CD14-positive monocyte (primary cell): Measurements from ENCODE around the gene PRAF2. TPM values are rescaled to one million over a fixed set of nuclear protein-coding genes. Genes with fewer than 3 reads are reported as not detected.
A peak's percentile ranks its signal among the peaks of the same experiment; 100 is the strongest.

Experiments used
- DNase-seq, 3 donors: peaks; one replicate each; pipeline ENCODE4 v3.0.0-alpha.2; 2011 to 2022
- H2AFZ ChIP-seq: 2 replicates; pipeline ENCODE4 v1.6.0; 2012; ENCODE audit warnings: mild to moderate bottlenecking, low read depth, low read length, inconsistent platforms; ENCODE audit not compliant: insufficient read depth, poor library complexity, severe bottlenecking
- H3K27ac ChIP-seq, 2 donors: 1 replicate in 1 of 2; 2 replicates in 1 of 2; pipeline ENCODE4 v1.5.1; 2012 to 2013; ENCODE audit warnings: low read length in 2 of 2, control low read depth in 1 of 2, inconsistent platforms in 1 of 2, low read depth in 1 of 2, mild to moderate bottlenecking in 1 of 2
- H3K27me3 ChIP-seq, 2 donors: one replicate each; pipeline versions ENCODE4 v1.6.0 to v1.6.1; 2011 to 2013; ENCODE audit warnings: low read length in 2 of 2; ENCODE audit not compliant: control insufficient read depth in 2 of 2, insufficient read depth in 2 of 2
- H3K36me3 ChIP-seq, 2 donors: replicated peaks in 1 of 2; 1 replicate in 1 of 2; 2 replicates in 1 of 2; pipeline versions ENCODE4 v1.5.1 to v1.6.1; 2012 to 2013; ENCODE audit warnings: low read length in 2 of 2, control low read depth in 1 of 2, inconsistent platforms in 1 of 2, mild to moderate bottlenecking in 1 of 2; ENCODE audit not compliant: insufficient read depth in 2 of 2, control insufficient read depth in 1 of 2
- H3K4me1 ChIP-seq, 2 donors: 1 replicate in 1 of 2; 2 replicates in 1 of 2; pipeline versions ENCODE4 v1.5.1 to v1.6.1; 2012 to 2013; ENCODE audit warnings: low read length in 2 of 2, control low read depth in 1 of 2, inconsistent platforms in 1 of 2, mild to moderate bottlenecking in 1 of 2, moderate library complexity in 1 of 2; ENCODE audit not compliant: insufficient read depth in 2 of 2, control insufficient read depth in 1 of 2
- H3K4me2 ChIP-seq: replicated peaks from 2 replicates; pipeline ENCODE3; 2012; ENCODE audit warnings: low read length, moderate library complexity, mild to moderate bottlenecking; ENCODE audit not compliant: poor library complexity, severe bottlenecking; ENCODE audit errors: extremely low read depth
- H3K4me3 ChIP-seq, 3 experiments: fragments of 200-600 bp in 1 of 3; sonication (generic) in 1 of 3; replicated peaks in 1 of 3; 1 replicate in 2 of 3; 2 replicates in 1 of 3; pipeline ENCODE4 v1.5.1; 2011 to 2013; ENCODE audit warnings: low read length in 3 of 3, mild to moderate bottlenecking in 3 of 3, control low read depth in 2 of 3, low read depth in 2 of 3, inconsistent platforms in 1 of 3, moderate library complexity in 1 of 3
- H3K79me2 ChIP-seq: 2 replicates; pipeline ENCODE4 v1.6.0; 2012; ENCODE audit warnings: mild to moderate bottlenecking, control low read depth, inconsistent platforms, low read length, moderate library complexity; ENCODE audit not compliant: insufficient read depth
- H3K9ac ChIP-seq: 2 replicates; pipeline ENCODE4 v1.6.0; 2017; ENCODE audit warnings: low read length, mild to moderate bottlenecking; ENCODE audit not compliant: insufficient read depth, poor library complexity, severe bottlenecking
- H3K9me3 ChIP-seq, 2 donors: replicated peaks in 1 of 2; 1 replicate in 1 of 2; 2 replicates in 1 of 2; pipeline versions ENCODE4 v1.5.1 to v1.6.1; 2012 to 2013; ENCODE audit warnings: low read length in 2 of 2, control low read depth in 1 of 2; ENCODE audit not compliant: control insufficient read depth in 1 of 2, insufficient read depth in 1 of 2
- H4K20me1 ChIP-seq: 2 replicates; pipeline ENCODE4 v1.6.0; 2012; ENCODE audit warnings: mild to moderate bottlenecking, low read length, control low read depth, moderate library complexity; ENCODE audit not compliant: insufficient read depth
- H3K27ac Mint-ChIP-seq, 7 donors: one replicate each; pipeline ENCODE4 v1.8.0; 2020; ENCODE audit warnings: mild to moderate bottlenecking in 7 of 7, mixed read lengths in 7 of 7, moderate library complexity in 6 of 7, inconsistent platforms in 2 of 7
- H3K27me3 Mint-ChIP-seq, 3 donors: one replicate each; pipeline ENCODE4 v1.8.0; 2021 to 2022; ENCODE audit warnings: low read depth in 3 of 3, mild to moderate bottlenecking in 3 of 3, mixed read lengths in 3 of 3, moderate library complexity in 3 of 3, inconsistent platforms in 1 of 3
- H3K36me3 Mint-ChIP-seq, 2 donors: one replicate each; pipeline ENCODE4 v1.8.0; 2020; ENCODE audit warnings: mixed read lengths in 2 of 2, inconsistent platforms in 1 of 2, mild to moderate bottlenecking in 1 of 2
- H3K4me1 Mint-ChIP-seq: one replicate; pipeline ENCODE4 v1.8.0; 2020; ENCODE audit warnings: mild to moderate bottlenecking, mixed read lengths
- H3K4me3 Mint-ChIP-seq, 2 donors: one replicate each; pipeline ENCODE4 v1.8.0; 2020; ENCODE audit warnings: mild to moderate bottlenecking in 2 of 2, mixed read lengths in 2 of 2, moderate library complexity in 1 of 2
- H3K9me3 Mint-ChIP-seq, 7 donors: one replicate each; pipeline ENCODE4 v1.8.0; 2020 to 2022; ENCODE audit warnings: mixed read lengths in 7 of 7, mild to moderate bottlenecking in 6 of 7, moderate library complexity in 6 of 7, inconsistent platforms in 2 of 7
- WGBS: methylation state at CpG from one replicate; pipeline ENCODE4 v1.1.5; 2013; ENCODE audit warnings: missing lambda C conversion rate; ENCODE audit not compliant: insufficient coverage; 5-methylcytosine and 5-hydroxymethylcytosine counted together
- intact Hi-C, 2 donors: fragments of 100-400 bp; cut with micrococcal nuclease; formaldehyde crosslinking; loops; one replicate each; pipeline versions ENCODE4 v1.15.0 to v1.15.1; 2023
- polyA plus RNA-seq, 3 donors: library from polyadenylated mRNA; depleted of rRNA in 1 of 3; unstranded in 2 of 3; stranded (reverse) in 1 of 3; fragments of 300-500 nt in 2 of 3; fragments of >200 nt in 1 of 3; fragmentation: Illumina TruSeq in 2 of 3; gene quantifications; 1 replicate in 2 of 3; 2 replicates in 1 of 3; pipeline ENCODE4 v1.2.3, GENCODE V29; 2012 to 2021
- small RNA-seq: library from RNA; depleted of rRNA; stranded (forward); fragments of <200 nt; gene quantifications from one replicate; pipeline ENCODE3, GENCODE V24; 2012; ENCODE audit warnings: low read depth; ENCODE audit not compliant: insufficient read length
- TF ChIP-seq, protein P1 (sequence below): fragments of 200-600 bp; IDR thresholded peaks from one replicate; pipeline ENCODE4 v1.8.0; 2022; ENCODE audit warnings: antibody characterized with exemption, mild to moderate bottlenecking

PRAF2 gene
- polyA plus RNA-seq, 3 donors, result 4.1 to 7.9 (median 5.5) TPM

DNA sequence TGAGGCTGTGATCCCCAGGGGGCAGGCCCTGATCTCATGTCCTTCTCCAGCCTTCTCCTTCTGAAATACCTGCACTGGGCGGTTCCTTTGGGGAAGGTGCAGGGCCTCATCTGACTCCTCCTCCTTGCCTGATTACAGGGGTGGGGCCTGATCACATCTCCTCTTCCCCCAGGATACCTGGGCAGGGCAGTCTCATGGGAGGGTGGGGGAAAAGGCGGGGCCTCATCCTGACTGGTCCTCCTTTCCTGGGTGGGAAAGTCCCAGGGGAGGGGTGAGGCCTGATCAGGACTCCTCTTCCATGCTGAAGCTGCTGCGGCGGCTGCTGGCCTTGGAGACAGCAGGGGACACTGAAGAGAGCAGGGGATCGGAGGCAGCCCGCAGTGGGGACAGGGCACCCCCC, 43.9 kb downstream of the PRAF2 start:
- H3K36me3 ChIP-seq, result peaks cover 44 to 57% of the 10 kb centered on the region in 2 donors
- H3K79me2 ChIP-seq, result no peaks in the 10 kb centered on the region
- H2AFZ ChIP-seq, result no peak overlapping the region
- Mint-ChIP-seq H3K9me3 (peaks cover 0 to 4% (median 0%) of the 10 kb centered on the region in 7 donors), H3K4me3 (no peak overlapping the region), H3K27ac (peak overlapping the region in 1 of 7 donors; percentile 36), H3K36me3 (peaks cover 47 to 76% of the 10 kb centered on the region in 2 donors), H3K4me1 (peaks cover 22% of the 10 kb centered on the region), H3K27me3 (peaks cover 0 to 6% (median 0%) of the 10 kb centered on the region in 3 donors)
- no CpG with 5 or more reads among the region's 6 CpGs for WGBS
- H3K27me3 ChIP-seq, result no peaks in the 10 kb centered on the region
- DNase-seq, result no peak
- H3K9ac ChIP-seq, result no peak overlapping the region
- peaks cover 17 to 22% of the 10 kb centered on the region in 2 donors for H3K4me1 ChIP-seq
- no peaks in the 10 kb centered on the region for H3K9me3 ChIP-seq
- H3K27ac ChIP-seq, result peak overlapping the region in 1 of 2 donors; percentile 3
- no peak overlapping the region for H3K4me2 ChIP-seq
- TF ChIP-seq, protein P1, sequence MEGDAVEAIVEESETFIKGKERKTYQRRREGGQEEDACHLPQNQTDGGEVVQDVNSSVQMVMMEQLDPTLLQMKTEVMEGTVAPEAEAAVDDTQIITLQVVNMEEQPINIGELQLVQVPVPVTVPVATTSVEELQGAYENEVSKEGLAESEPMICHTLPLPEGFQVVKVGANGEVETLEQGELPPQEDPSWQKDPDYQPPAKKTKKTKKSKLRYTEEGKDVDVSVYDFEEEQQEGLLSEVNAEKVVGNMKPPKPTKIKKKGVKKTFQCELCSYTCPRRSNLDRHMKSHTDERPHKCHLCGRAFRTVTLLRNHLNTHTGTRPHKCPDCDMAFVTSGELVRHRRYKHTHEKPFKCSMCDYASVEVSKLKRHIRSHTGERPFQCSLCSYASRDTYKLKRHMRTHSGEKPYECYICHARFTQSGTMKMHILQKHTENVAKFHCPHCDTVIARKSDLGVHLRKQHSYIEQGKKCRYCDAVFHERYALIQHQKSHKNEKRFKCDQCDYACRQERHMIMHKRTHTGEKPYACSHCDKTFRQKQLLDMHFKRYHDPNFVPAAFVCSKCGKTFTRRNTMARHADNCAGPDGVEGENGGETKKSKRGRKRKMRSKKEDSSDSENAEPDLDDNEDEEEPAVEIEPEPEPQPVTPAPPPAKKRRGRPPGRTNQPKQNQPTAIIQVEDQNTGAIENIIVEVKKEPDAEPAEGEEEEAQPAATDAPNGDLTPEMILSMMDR, result no peak
- H3K4me3 ChIP-seq, result no peak overlapping the region
- intact Hi-C loops, result loop anchor here in 1 of 2 donors (10.0 kb wide), 1 partner anchor 65 kb away; no protein-coding TSS in a partner anchor
- H4K20me1 ChIP-seq, result peaks cover 21% of the 10 kb centered on the region

Small RNA genes lying within 50 kb of the gene (small RNA-seq; reads per million reads assigned to genes)
- not detected for gene RNU4-52P

Other genes starting within 250 kb of the PRAF2 start
- under 1 TPM in 1 of 3 donors, not detected in 2; 0.13 TPM for gene ERAS, start 247.5 kb downstream of the PRAF2 start, polyA plus RNA-seq
- not detected for gene PCSK1N, start 238.4 kb downstream of the PRAF2 start, polyA plus RNA-seq
- gene TIMM17B, start 176.2 kb downstream of the PRAF2 start, polyA plus RNA-seq, result 10 to 100 TPM; 52.2 to 86.9 (median 86.8) TPM
- 100 to 1,000 TPM in 1 of 3 donors, 10 to 100 TPM in 2; 71.7 to 129 (median 78.3) TPM for gene PQBP1, start 176.1 kb downstream of the PRAF2 start, polyA plus RNA-seq
- gene SLC35A2, start 162.4 kb downstream of the PRAF2 start, polyA plus RNA-seq, result 10 to 100 TPM; 14.3 to 21.6 (median 18.4) TPM
- 10 to 100 TPM in 1 of 3 donors, 1 to 10 TPM in 2; 6.7 to 39.4 (median 9.9) TPM for gene PIM2, start 155.0 kb downstream of the PRAF2 start, polyA plus RNA-seq
- gene OTUD5, start 116.4 kb downstream of the PRAF2 start, polyA plus RNA-seq, result 10 to 100 TPM in 2 of 3 donors, 1 to 10 TPM in 1; 8.4 to 75.0 (median 12.4) TPM
- 1 to 10 TPM in 1 of 3 donors, not detected in 2; 4.9 TPM for gene KCND1, start 102.2 kb downstream of the PRAF2 start, polyA plus RNA-seq
- gene GRIPAP1, start 71.7 kb downstream of the PRAF2 start, polyA plus RNA-seq, result 100 to 1,000 TPM in 1 of 3 donors, 10 to 100 TPM in 1, 1 to 10 TPM in 1; 3.8 to 103 (median 10.7) TPM
- 10 to 100 TPM; 12.8 to 41.2 (median 22.0) TPM for gene TFE3, start 30.6 kb downstream of the PRAF2 start, polyA plus RNA-seq
- gene CCDC120, start 15.0 kb downstream of the PRAF2 start, polyA plus RNA-seq, result under 1 TPM in 2 of 3 donors, not detected in 1; 0.11 to 0.89 TPM
- gene WDR45, start 5.9 kb upstream of the PRAF2 start, polyA plus RNA-seq, result 100 to 1,000 TPM in 1 of 3 donors, 10 to 100 TPM in 2; 83.1 to 207 (median 83.8) TPM
- gene GPKOW, start 49.7 kb upstream of the PRAF2 start, polyA plus RNA-seq, result 10 to 100 TPM; 14.3 to 23.1 (median 18.1) TPM
- 1 to 10 TPM; 1.1 to 2.0 (median 1.5) TPM for gene MAGIX, start 88.8 kb upstream of the PRAF2 start, polyA plus RNA-seq
- 100 to 1,000 TPM; 280 to 374 (median 330) TPM for gene PLP2, start 97.9 kb upstream of the PRAF2 start, polyA plus RNA-seq
- 10 to 100 TPM in 1 of 3 donors, 1 to 10 TPM in 2; 4.4 to 22.3 (median 5.4) TPM for gene PRICKLE3, start 112.4 kb upstream of the PRAF2 start, polyA plus RNA-seq
- gene SYP, start 126.2 kb upstream of the PRAF2 start, polyA plus RNA-seq, result under 1 TPM; 0.27 to 0.69 (median 0.68) TPM
- under 1 TPM in 1 of 3 donors, not detected in 2; 0.73 TPM for gene CACNA1F, start 159.3 kb upstream of the PRAF2 start, polyA plus RNA-seq
- 10 to 100 TPM; 24.8 to 36.3 (median 36.2) TPM for gene CCDC22, start 161.5 kb upstream of the PRAF2 start, polyA plus RNA-seq
- gene FOXP3, start 190.7 kb upstream of the PRAF2 start, polyA plus RNA-seq, result under 1 TPM in 1 of 3 donors, not detected in 2; 0.10 TPM
- 1 to 10 TPM in 2 of 3 donors, under 1 TPM in 1; 0.47 to 1.6 (median 1.6) TPM for gene PPP1R3F, start 195.8 kb upstream of the PRAF2 start, polyA plus RNA-seq
- not detected for gene GAGE10, start 229.6 kb upstream of the PRAF2 start, polyA plus RNA-seq
- not detected for gene GAGE12J, start 248.0 kb upstream of the PRAF2 start, polyA plus RNA-seq